Measurements from ENCODE around the gene ELAVL2.

The ELAVL2 gene

GRCh38 chr9:23663125-23663524, 162.9 kb downstream of the ELAVL2 start:
- Histone ChIP-seq H3K4me3 (ENCODE audit: insufficient read depth in 1 of 2, low read depth in 1 of 2, low read length in 2 of 2) (no peak overlapping the region), H3K36me3 (ENCODE audit: control insufficient read depth in 1 of 2, insufficient read depth in 2 of 2, low read depth in 1 of 2, low read length in 2 of 2) (no peaks in the 10 kb centered on the region), H2BK15ac (ENCODE audit: low read depth, poor library complexity, severe bottlenecking) (no peak overlapping the region), H3K79me1 (replicated peaks; ENCODE audit: low read length, poor library complexity, severe bottlenecking) (no peaks in the 10 kb centered on the region), H3K4me2 (ENCODE audit: low read length, poor library complexity, severe bottlenecking) (no peak overlapping the region), H4K8ac (ENCODE audit: low read length) (no peak overlapping the region), H4K91ac (ENCODE audit: low read length) (no peak overlapping the region), H2AK5ac (ENCODE audit: low read length, severe bottlenecking) (no peak overlapping the region), H3K4ac (ENCODE audit: low read depth in 1 of 2, low read length in 2 of 2) (no peak overlapping the region), H3K4me1 (ENCODE audit: control insufficient read depth, insufficient read depth, low read depth, low read length) (no peaks in the 10 kb centered on the region), H3K27ac (ENCODE audit: low read length, poor library complexity, severe bottlenecking) (no peak overlapping the region), H3K18ac (ENCODE audit: low read depth in 1 of 2, low read length in 2 of 2) (no peak overlapping the region), H2BK12ac (ENCODE audit: low read length in 2 of 2) (no peak overlapping the region), H3K9ac (ENCODE audit: low read length) (no peak overlapping the region), H3K14ac (ENCODE audit: low read length in 2 of 2) (no peak overlapping the region), H3K23ac (ENCODE audit: low read length in 2 of 2) (no peak overlapping the region), H2BK5ac (ENCODE audit: low read depth, low read length, poor library complexity, severe bottlenecking) (no peak overlapping the region), H2BK120ac (ENCODE audit: low read depth, low read length) (no peak overlapping the region), H3K27me3 (ENCODE audit: control insufficient read depth in 1 of 2, insufficient read depth in 1 of 2, low read length in 2 of 2) (no peaks in the 10 kb centered on the region), H3K9me3 (ENCODE audit: control insufficient read depth, low read length) (peaks cover 4% of the 10 kb centered on the region), H2AFZ (ENCODE audit: low read depth, low read length) (no peak overlapping the region)
- WGBS = 91% methylated on average over 2 of the region's 2 CpGs
- no peak for DNase-seq

- DNase-seq = no peak
- 89% methylated on average over 1 of the region's 2 CpGs for WGBS
- H2AFZ ChIP-seq (ENCODE audit: low read depth, low read length) = no peak overlapping the region
- H3K4me3 ChIP-seq (ENCODE audit: insufficient read depth in 1 of 2, low read depth in 1 of 2, low read length in 2 of 2) = no peak overlapping the region
- no peak overlapping the region for H3K18ac ChIP-seq (ENCODE audit: low read depth in 1 of 2, low read length in 2 of 2)
- H4K8ac ChIP-seq (ENCODE audit: low read length) = no peak overlapping the region
- no peaks in the 10 kb centered on the region for H3K27me3 ChIP-seq (ENCODE audit: control insufficient read depth in 1 of 2, insufficient read depth in 1 of 2, low read length in 2 of 2)
- H2BK120ac ChIP-seq (ENCODE audit: low read depth, low read length) = no peak overlapping the region
- H3K23ac ChIP-seq (ENCODE audit: low read length in 2 of 2) = no peak overlapping the region
- H3K9ac ChIP-seq (ENCODE audit: low read length) = no peak overlapping the region
- H4K91ac ChIP-seq (ENCODE audit: low read length) = no peak overlapping the region
- no peak overlapping the region for H3K14ac ChIP-seq (ENCODE audit: low read length in 2 of 2)
- H3K4me1 ChIP-seq (ENCODE audit: control insufficient read depth, insufficient read depth, low read depth, low read length) = no peaks in the 10 kb centered on the region
- no peak overlapping the region for H3K4ac ChIP-seq (ENCODE audit: low read depth in 1 of 2, low read length in 2 of 2)
- H2BK15ac ChIP-seq (ENCODE audit: low read depth, poor library complexity, severe bottlenecking) = no peak overlapping the region
- H2BK12ac ChIP-seq (ENCODE audit: low read length in 2 of 2) = no peak overlapping the region
- H2BK5ac ChIP-seq (ENCODE audit: low read depth, low read length, poor library complexity, severe bottlenecking) = no peak overlapping the region
- peaks cover 4% of the 10 kb centered on the region for H3K9me3 ChIP-seq (ENCODE audit: control insufficient read depth, low read length)
- H3K79me1 ChIP-seq (replicated peaks; ENCODE audit: low read length, poor library complexity, severe bottlenecking) = no peaks in the 10 kb centered on the region
- no peak overlapping the region for H3K4me2 ChIP-seq (ENCODE audit: low read length, poor library complexity, severe bottlenecking)
- no peak overlapping the region for H2AK5ac ChIP-seq (ENCODE audit: low read length, severe bottlenecking)
- H3K36me3 ChIP-seq (ENCODE audit: control insufficient read depth in 1 of 2, insufficient read depth in 2 of 2, low read depth in 1 of 2, low read length in 2 of 2) = no peaks in the 10 kb centered on the region
- H3K27ac ChIP-seq (ENCODE audit: low read length, poor library complexity, severe bottlenecking) = no peak overlapping the region
Observed at GRCh38 chr9:23662320-23662719, 163.7 kb downstream of the ELAVL2 start.

DNA sequence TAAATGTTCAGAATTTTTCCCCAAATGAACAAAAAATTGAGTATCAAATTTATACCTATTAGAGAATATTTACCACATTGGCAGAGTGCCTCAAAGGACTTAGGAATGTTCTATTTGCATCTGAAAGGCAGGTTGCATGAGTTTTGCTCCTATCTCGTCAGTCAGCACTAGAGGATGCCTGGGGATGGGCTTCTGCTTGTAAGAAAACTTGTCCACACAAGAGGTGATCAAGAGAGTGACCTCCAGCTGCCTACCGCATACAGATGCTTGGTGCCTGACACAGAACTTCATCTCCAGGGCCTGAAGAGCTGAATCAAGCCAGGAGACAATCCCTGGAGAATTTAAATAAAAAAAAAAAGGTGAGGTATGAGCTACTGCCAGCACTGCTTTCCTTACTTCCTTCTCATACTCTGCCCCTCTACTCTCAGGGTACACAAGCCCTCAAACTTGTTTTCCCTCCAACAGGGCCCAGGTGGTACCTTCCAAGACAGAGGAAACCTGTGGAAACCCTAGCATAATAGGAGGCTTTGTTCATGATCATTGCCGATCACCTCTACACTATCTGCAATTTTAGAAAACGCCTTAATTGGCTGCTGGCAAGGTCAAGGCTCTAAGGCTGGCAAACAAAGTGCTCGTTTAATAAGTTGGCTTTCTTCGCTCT, 166.6 kb downstream of the ELAVL2 start:
- H3K4ac ChIP-seq (ENCODE audit: low read depth in 1 of 2, low read length in 2 of 2) = no peak overlapping the region
- H3K23ac ChIP-seq (ENCODE audit: low read length in 2 of 2) = no peak overlapping the region
- H3K4me3 ChIP-seq (ENCODE audit: insufficient read depth in 1 of 2, low read depth in 1 of 2, low read length in 2 of 2) = no peak overlapping the region
- H2BK12ac ChIP-seq (ENCODE audit: low read length in 2 of 2) = no peak overlapping the region
- no peak overlapping the region for H3K9ac ChIP-seq (ENCODE audit: low read length)
- H3K27me3 ChIP-seq (ENCODE audit: control insufficient read depth in 1 of 2, insufficient read depth in 1 of 2, low read length in 2 of 2) = no peaks in the 10 kb centered on the region
- no peak overlapping the region for H2BK5ac ChIP-seq (ENCODE audit: low read depth, low read length, poor library complexity, severe bottlenecking)
- no peaks in the 10 kb centered on the region for H3K4me1 ChIP-seq (ENCODE audit: control insufficient read depth, insufficient read depth, low read depth, low read length)
- H2BK15ac ChIP-seq (ENCODE audit: low read depth, poor library complexity, severe bottlenecking) = no peak overlapping the region
- H3K79me1 ChIP-seq (replicated peaks; ENCODE audit: low read length, poor library complexity, severe bottlenecking) = no peaks in the 10 kb centered on the region
- H4K91ac ChIP-seq (ENCODE audit: low read length) = no peak overlapping the region
- no peak overlapping the region for H3K27ac ChIP-seq (ENCODE audit: low read length, poor library complexity, severe bottlenecking)
- DNase-seq = no peak
- 77% methylated on average over 6 of the region's 6 CpGs for WGBS
- no peak overlapping the region for H3K18ac ChIP-seq (ENCODE audit: low read depth in 1 of 2, low read length in 2 of 2)
- H2AFZ ChIP-seq (ENCODE audit: low read depth, low read length) = no peak overlapping the region
- no peaks in the 10 kb centered on the region for H3K36me3 ChIP-seq (ENCODE audit: control insufficient read depth in 1 of 2, insufficient read depth in 2 of 2, low read depth in 1 of 2, low read length in 2 of 2)
- no peak overlapping the region for H3K4me2 ChIP-seq (ENCODE audit: low read length, poor library complexity, severe bottlenecking)
- H3K14ac ChIP-seq (ENCODE audit: low read length in 2 of 2) = no peak overlapping the region
- no peak overlapping the region for H2BK120ac ChIP-seq (ENCODE audit: low read depth, low read length)
- H3K9me3 ChIP-seq (ENCODE audit: control insufficient read depth, low read length) = peaks cover 4% of the 10 kb centered on the region
- no peak overlapping the region for H4K8ac ChIP-seq (ENCODE audit: low read length)
- no peak overlapping the region for H2AK5ac ChIP-seq (ENCODE audit: low read length, severe bottlenecking)

DNA sequence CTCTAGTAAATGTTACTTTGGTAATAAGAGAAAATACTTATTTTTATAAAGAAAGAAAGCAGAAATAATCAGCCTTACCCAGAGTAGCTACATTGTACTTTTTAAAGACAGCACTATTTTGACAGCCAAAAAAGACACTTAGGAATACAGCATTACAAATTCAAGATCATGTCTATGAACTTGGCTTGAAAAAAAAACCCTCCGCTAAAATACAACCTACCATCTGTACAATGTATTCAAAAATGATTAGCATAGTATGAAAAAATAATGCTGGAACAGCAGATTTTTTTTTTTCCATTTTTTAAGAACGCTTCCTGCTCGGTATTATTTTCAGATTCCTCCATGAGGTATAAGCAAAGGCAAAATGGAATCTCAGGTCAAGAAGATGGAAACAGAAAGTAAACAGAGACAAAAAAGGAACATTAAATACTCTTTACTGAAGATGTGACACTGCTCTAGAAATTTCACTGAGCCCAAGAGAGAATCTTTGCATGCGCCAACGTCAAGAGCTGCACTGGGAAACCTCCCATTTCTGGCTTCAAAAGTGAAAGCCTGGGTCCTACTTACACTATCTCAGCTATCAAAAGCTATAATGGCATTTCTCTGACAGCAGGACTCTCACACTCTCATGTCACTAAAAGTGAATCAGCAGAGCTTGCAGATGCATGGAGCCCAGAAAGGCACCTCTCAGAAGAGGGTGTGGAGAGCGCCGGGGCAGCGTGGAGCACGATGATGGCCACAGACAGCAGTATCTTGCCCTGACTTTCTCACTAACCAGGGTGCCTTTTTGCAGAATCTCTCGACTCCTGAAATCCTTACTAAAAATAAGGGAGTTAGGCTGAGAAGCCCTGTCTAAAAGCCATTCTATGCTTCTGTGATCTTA, 167.4 kb downstream of the ELAVL2 start:
- Histone ChIP-seq H3K23ac (ENCODE audit: low read length in 2 of 2) (no peak overlapping the region), H3K4me3 (ENCODE audit: insufficient read depth in 1 of 2, low read depth in 1 of 2, low read length in 2 of 2) (no peak overlapping the region), H2BK12ac (ENCODE audit: low read length in 2 of 2) (no peak overlapping the region), H3K9ac (ENCODE audit: low read length) (no peak overlapping the region), H3K9me3 (ENCODE audit: control insufficient read depth, low read length) (peaks cover 4% of the 10 kb centered on the region), H2AK5ac (ENCODE audit: low read length, severe bottlenecking) (no peak overlapping the region), H2BK120ac (ENCODE audit: low read depth, low read length) (no peak overlapping the region), H3K27ac (ENCODE audit: low read length, poor library complexity, severe bottlenecking) (no peak overlapping the region), H4K91ac (ENCODE audit: low read length) (no peak overlapping the region), H4K8ac (ENCODE audit: low read length) (no peak overlapping the region), H3K27me3 (ENCODE audit: control insufficient read depth in 1 of 2, insufficient read depth in 1 of 2, low read length in 2 of 2) (no peaks in the 10 kb centered on the region), H2BK15ac (ENCODE audit: low read depth, poor library complexity, severe bottlenecking) (no peak overlapping the region), H3K4me1 (ENCODE audit: control insufficient read depth, insufficient read depth, low read depth, low read length) (no peaks in the 10 kb centered on the region), H3K4me2 (ENCODE audit: low read length, poor library complexity, severe bottlenecking) (no peak overlapping the region), H3K36me3 (ENCODE audit: control insufficient read depth in 1 of 2, insufficient read depth in 2 of 2, low read depth in 1 of 2, low read length in 2 of 2) (no peaks in the 10 kb centered on the region), H3K18ac (ENCODE audit: low read depth in 1 of 2, low read length in 2 of 2) (no peak overlapping the region), H2AFZ (ENCODE audit: low read depth, low read length) (no peak overlapping the region), H3K4ac (ENCODE audit: low read depth in 1 of 2, low read length in 2 of 2) (no peak overlapping the region), H3K79me1 (replicated peaks; ENCODE audit: low read length, poor library complexity, severe bottlenecking) (no peaks in the 10 kb centered on the region), H2BK5ac (ENCODE audit: low read depth, low read length, poor library complexity, severe bottlenecking) (no peak overlapping the region), H3K14ac (ENCODE audit: low read length in 2 of 2) (no peak overlapping the region)
- no peak for DNase-seq
- WGBS = 95% methylated on average over 8 of the region's 10 CpGs
